Esophagus squamous epithelium (tissue), 5 donors: Measurements from ENCODE around the gene OR13C4. TPM values are rescaled to one million over a fixed set of nuclear protein-coding genes. Genes with fewer than 3 reads are reported as not detected.

Experiments
- DNase-seq: peaks from one replicate; lab custom pipeline; 2025; lab: John Stamatoyannopoulos, UW
- H3K27ac ChIP-seq, 4 donors: fragments of 200-600 bp; sonication (generic); one replicate each; pipeline ENCODE4 v1.5.1; 2016 to 2019; ENCODE audit warnings: mild to moderate bottlenecking in 1 of 4
- H3K27me3 ChIP-seq, 4 donors: fragments of 200-600 bp; sonication (generic); 1 replicate in 3 of 4; 2 replicates in 1 of 4; pipeline versions ENCODE4 v1.5.1 to v1.6.0; 2017 to 2021; ENCODE audit warnings: antibody characterized with exemption in 1 of 4
- H3K36me3 ChIP-seq, 3 donors: fragments of 200-600 bp; sonication (generic); one replicate each; pipeline ENCODE4 v1.5.1; 2016 to 2019
- H3K4me1 ChIP-seq, 3 donors: fragments of 200-600 bp; sonication (generic); one replicate each; pipeline ENCODE4 v1.5.1; 2017 to 2019
- H3K4me3 ChIP-seq, 4 donors: fragments of 200-600 bp; sonication (generic); 1 replicate in 3 of 4; 2 replicates in 1 of 4; pipeline ENCODE4 v1.5.1; 2016 to 2019; ENCODE audit warnings: mild to moderate bottlenecking in 2 of 4, moderate library complexity in 1 of 4
- H3K9me3 ChIP-seq, 3 donors: fragments of 200-600 bp; sonication (generic); one replicate each; pipeline ENCODE4 v1.5.1; 2016 to 2019
- POLR2A ChIP-seq, 4 donors: fragments of 450-650 bp; IDR thresholded peaks; one replicate each; pipeline ENCODE4 v1.6.1; 2017; ENCODE audit warnings: antibody characterized with exemption in 4 of 4, mild to moderate bottlenecking in 4 of 4, moderate library complexity in 3 of 4
- WGBS, 2 donors: methylation state at CpG; one replicate each; pipeline ENCODE4 v1.1.5; 2018; 5-methylcytosine and 5-hydroxymethylcytosine counted together
- intact Hi-C: fragments of 100-400 bp; cut with DNase I; formaldehyde crosslinking; loops from one replicate; pipeline ENCODE4 v1.15.0; 2022
- total RNA-seq, 4 donors: library from RNA; depleted of rRNA; stranded (reverse); fragments of >200 nt; gene quantifications; one replicate each; pipeline ENCODE4 v1.1.0, GENCODE V29; 2016
- TF ChIP-seq, protein P1 (sequence below), 6 experiments: fragments of 450-650 bp in 4 of 6; fragments of 200-600 bp in 2 of 6; sonication (generic) in 2 of 6; IDR thresholded peaks; one replicate each; pipeline ENCODE4 v1.5.1; 2016 to 2019; ENCODE audit warnings: antibody characterized with exemption in 6 of 6, mild to moderate bottlenecking in 4 of 6, moderate library complexity in 4 of 6
- donor health status: DM: yes; HTN: yes; CAD: no.

Gene OR13C4
- not detected for total RNA-seq

DNA sequence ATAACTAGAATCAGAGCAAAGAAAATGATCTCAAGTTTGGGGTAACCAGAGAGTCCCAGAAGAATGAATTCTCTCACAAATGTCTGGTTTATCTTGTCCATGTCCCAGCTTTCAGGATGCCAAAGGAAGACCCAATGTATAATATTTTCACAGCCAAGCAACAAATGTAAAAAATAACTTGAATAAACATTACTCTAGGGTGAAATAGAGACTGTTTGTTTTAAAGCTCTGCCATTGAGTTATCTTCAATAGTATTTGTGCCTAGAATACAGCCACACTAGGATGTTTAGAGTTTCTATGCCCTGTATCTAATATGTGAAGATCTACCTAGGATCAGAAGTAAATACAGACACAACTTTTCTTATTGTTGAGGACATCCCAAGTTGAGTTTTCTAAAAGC, at the start of gene OR13C4:
Gene OR13C4, minus strand, starts transcription at position 101 of the 400 bp plus-strand sequence. Its CDS starts 0 bp downstream, at position 101.
- intact Hi-C loops: no loop called here

DNA sequence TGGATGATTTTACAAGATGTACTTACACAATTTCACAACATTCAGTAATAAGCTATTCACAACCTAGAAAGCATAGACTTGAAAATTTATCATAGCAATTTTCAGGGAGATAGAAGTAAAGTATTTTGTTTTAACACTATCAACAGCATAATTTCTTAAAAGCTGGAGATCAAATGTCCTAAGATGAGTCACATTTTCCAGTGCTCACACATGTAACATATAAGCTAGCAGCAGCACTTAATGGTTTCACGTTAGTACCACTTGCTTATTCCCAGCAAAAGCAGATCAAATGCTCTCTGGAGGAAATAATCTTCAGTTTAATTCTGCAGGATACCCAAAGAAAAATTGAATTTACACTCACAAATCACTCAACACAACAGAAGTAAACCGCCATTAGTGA, 48.4 kb upstream of the OR13C4 start:
- Histone ChIP-seq H3K4me1 (no peaks in the 10 kb centered on the region), H3K4me3 (no peak overlapping the region), H3K9me3 (peaks cover 0 to 8% (median 0%) of the 10 kb centered on the region in 3 donors), H3K27me3 (no peaks in the 10 kb centered on the region), H3K27ac (no peak overlapping the region), H3K36me3 (no peaks in the 10 kb centered on the region)
- 68 to 72% methylated on average over 2 of the region's 2 CpGs for WGBS, 2 donors
- TF ChIP-seq, protein P1, sequence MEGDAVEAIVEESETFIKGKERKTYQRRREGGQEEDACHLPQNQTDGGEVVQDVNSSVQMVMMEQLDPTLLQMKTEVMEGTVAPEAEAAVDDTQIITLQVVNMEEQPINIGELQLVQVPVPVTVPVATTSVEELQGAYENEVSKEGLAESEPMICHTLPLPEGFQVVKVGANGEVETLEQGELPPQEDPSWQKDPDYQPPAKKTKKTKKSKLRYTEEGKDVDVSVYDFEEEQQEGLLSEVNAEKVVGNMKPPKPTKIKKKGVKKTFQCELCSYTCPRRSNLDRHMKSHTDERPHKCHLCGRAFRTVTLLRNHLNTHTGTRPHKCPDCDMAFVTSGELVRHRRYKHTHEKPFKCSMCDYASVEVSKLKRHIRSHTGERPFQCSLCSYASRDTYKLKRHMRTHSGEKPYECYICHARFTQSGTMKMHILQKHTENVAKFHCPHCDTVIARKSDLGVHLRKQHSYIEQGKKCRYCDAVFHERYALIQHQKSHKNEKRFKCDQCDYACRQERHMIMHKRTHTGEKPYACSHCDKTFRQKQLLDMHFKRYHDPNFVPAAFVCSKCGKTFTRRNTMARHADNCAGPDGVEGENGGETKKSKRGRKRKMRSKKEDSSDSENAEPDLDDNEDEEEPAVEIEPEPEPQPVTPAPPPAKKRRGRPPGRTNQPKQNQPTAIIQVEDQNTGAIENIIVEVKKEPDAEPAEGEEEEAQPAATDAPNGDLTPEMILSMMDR (IDR thresholded peaks at IDR 0.05): no peak
- TF ChIP-seq POLR2A (IDR thresholded peaks at IDR 0.05): no peak
- intact Hi-C loops: no loop called here
- DNase-seq: no peak

More for the DNA sequence above, at the start of gene OR13C4:
- H3K4me1 ChIP-seq: no peaks in the 10 kb centered on the region
- H3K9me3 ChIP-seq: no peaks in the 10 kb centered on the region
- TF ChIP-seq POLR2A (IDR thresholded peaks at IDR 0.05): no peak
- TF ChIP-seq, protein P1 (IDR thresholded peaks at IDR 0.05): no peak
- no peaks in the 10 kb centered on the region for H3K36me3 ChIP-seq
- H3K27me3 ChIP-seq: no peaks in the 10 kb centered on the region
- H3K4me3 ChIP-seq: no peak within 1 kb of the TSS
- DNase-seq: no peak
- H3K27ac ChIP-seq: no peak within 1 kb of the TSS

DNA sequence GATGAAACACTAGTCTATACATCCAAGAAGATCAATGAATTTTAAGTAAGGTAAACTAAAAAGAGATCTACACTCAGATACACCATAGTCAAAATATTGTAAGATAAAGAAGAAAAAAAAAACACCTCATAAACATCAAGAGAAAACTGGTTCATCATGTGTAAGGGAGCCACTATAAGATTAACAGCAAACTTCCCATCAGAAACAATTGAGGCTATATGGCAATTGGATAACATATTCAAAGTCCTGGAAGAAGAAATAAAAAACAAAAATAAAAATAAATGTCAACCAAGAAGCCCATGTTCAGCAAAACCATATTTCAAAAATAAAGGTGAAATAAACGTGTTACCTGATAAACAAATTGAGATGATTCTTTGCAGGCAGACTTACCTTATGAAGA, 45.6 kb upstream of the OR13C4 start:
- intact Hi-C loops: no loop called here
- Histone ChIP-seq H3K27ac (no peak overlapping the region), H3K36me3 (no peaks in the 10 kb centered on the region), H3K4me1 (no peaks in the 10 kb centered on the region), H3K9me3 (peaks cover 0 to 8% (median 0%) of the 10 kb centered on the region in 3 donors), H3K4me3 (no peak overlapping the region), H3K27me3 (no peaks in the 10 kb centered on the region)
- TF ChIP-seq POLR2A (IDR thresholded peaks at IDR 0.05): no peak
- TF ChIP-seq, protein P1 (IDR thresholded peaks at IDR 0.05): no peak
- DNase-seq: no peak
- WGBS, 2 donors: 41 to 54% methylated on average over 1 of the region's 1 CpG

DNA sequence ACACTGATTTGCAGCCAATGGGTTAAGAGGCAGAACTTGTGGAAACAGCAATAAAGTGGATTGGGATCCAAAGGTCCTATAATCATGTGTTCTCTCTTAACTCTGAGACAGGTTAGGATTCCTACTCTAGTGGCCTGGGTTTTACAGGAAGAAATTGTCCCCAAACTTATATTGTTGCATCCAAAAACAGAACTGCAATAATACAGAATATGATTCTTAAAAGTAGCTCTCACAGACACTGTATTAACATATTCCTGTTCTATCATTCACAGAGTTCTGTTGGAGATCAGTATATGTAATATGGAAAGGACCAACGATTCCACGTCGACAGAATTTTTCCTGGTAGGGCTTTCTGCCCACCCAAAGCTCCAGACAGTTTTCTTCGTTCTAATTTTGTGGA, 41.9 kb upstream of the OR13C4 start, which contains the start of gene OR13C8:
Gene OR13C8, plus strand, starts transcription at position 301 of the 400 bp plus-strand sequence. Its CDS starts 0 bp downstream, at position 301.
- 86 to 91% methylated on average over 4 of the region's 4 CpGs for WGBS, 2 donors
- Histone ChIP-seq H3K4me3 (no peak within 1 kb of the TSS), H3K4me1 (no peaks in the 10 kb centered on the region), H3K36me3 (no peaks in the 10 kb centered on the region), H3K27me3 (no peaks in the 10 kb centered on the region), H3K27ac (no peak within 1 kb of the TSS), H3K9me3 (peaks cover 0 to 8% (median 0%) of the 10 kb centered on the region in 3 donors)
- DNase-seq: no peak
- intact Hi-C loops: no loop called here
- TF ChIP-seq, protein P1 (IDR thresholded peaks at IDR 0.05): no peak
- TF ChIP-seq POLR2A (IDR thresholded peaks at IDR 0.05): no peak

DNA sequence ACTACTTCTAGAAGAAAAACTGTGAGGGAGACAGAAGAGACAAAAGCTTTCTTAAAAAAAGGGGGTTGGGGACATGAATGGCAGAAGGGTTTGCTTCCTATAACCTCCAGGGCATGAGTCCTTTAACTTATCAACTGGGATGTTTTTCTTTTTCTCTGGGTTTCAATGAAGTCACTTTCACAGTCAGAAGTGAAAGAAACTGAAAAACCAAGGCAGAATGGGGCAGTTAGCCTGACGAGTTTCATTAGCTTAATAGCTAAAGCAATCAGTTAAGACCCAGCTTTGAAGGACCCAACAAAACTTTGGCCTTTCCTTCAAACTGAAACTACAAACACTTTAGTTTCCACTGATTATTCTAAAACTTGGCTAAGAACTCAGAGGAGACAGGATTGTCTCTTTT, 37.3 kb upstream of the OR13C4 start:
- no peak for TF ChIP-seq POLR2A (IDR thresholded peaks at IDR 0.05)
- TF ChIP-seq, protein P1 (IDR thresholded peaks at IDR 0.05): no peak
- no peaks in the 10 kb centered on the region for H3K27me3 ChIP-seq
- no peak for DNase-seq
- intact Hi-C loops: no loop called here
- H3K36me3 ChIP-seq: no peaks in the 10 kb centered on the region
- 32 to 42% methylated on average over 1 of the region's 1 CpG for WGBS, 2 donors
- no peak overlapping the region for H3K27ac ChIP-seq
- no peak overlapping the region for H3K4me3 ChIP-seq
- no peaks in the 10 kb centered on the region for H3K9me3 ChIP-seq
- no peaks in the 10 kb centered on the region for H3K4me1 ChIP-seq
